Medulla oblongata (tissue), 1 donor: Measurements from ENCODE around the gene EMILIN3.

ENCODE experiments used
- DNase-seq: peaks from one replicate; pipeline ENCODE4 v3.0.0-alpha.2; 2015; ENCODE audit errors: extremely low spot score

The EMILIN3 gene

GRCh38 chr20:41391587-41392001 is 25.0 kb upstream of the EMILIN3 start:
- no peak for DNase-seq

- DNase-seq, result no peak
Measured at GRCh38 chr20:41390889-41391288, 24.3 kb upstream of the EMILIN3 start.

GRCh38 chr20:41387444-41387851 is 20.8 kb upstream of the EMILIN3 start:
- DNase-seq, result no peak

- no peak for DNase-seq
Measured at GRCh38 chr20:41386502-41387427, 20.1 kb upstream of the EMILIN3 start.

GRCh38 chr20:41382791-41383305 is 16.2 kb upstream of the EMILIN3 start:
- DNase-seq, result no peak

GRCh38 chr20:41380551-41381193 is 14.1 kb upstream of the EMILIN3 start:
- peak; percentile 62 for DNase-seq

- DNase-seq, result no peak
Measured at GRCh38 chr20:41379551-41379950, 12.9 kb upstream of the EMILIN3 start.

- DNase-seq, result no peak
Measured at GRCh38 chr20:41377275-41377674, 10.7 kb upstream of the EMILIN3 start.

- no peak for DNase-seq
Measured at GRCh38 chr20:41376349-41376748, 9.7 kb upstream of the EMILIN3 start.

GRCh38 chr20:41375846-41376245 is 9.2 kb upstream of the EMILIN3 start:
- no peak for DNase-seq

- no peak for DNase-seq
Measured at GRCh38 chr20:41373931-41374920, 7.6 kb upstream of the EMILIN3 start.

GRCh38 chr20:41373251-41373783 is 6.7 kb upstream of the EMILIN3 start:
- no peak for DNase-seq

- no peak for DNase-seq
Measured at GRCh38 chr20:41371371-41371770, 4.8 kb upstream of the EMILIN3 start.

GRCh38 chr20:41370176-41370575 is 3.6 kb upstream of the EMILIN3 start:
- no peak for DNase-seq

- no peak for DNase-seq
Measured at GRCh38 chr20:41369673-41370072, 3.1 kb upstream of the EMILIN3 start.

GRCh38 chr20:41367956-41368355 is 1.3 kb upstream of the EMILIN3 start:
- no peak for DNase-seq

GRCh38 chr20:41367393-41367695 is 726 bp upstream of the EMILIN3 start:
- DNase-seq, result no peak

GRCh38 chr20:41365777-41366545 is 657 bp downstream of the EMILIN3 start:
- DNase-seq, result no peak

GRCh38 chr20:41364967-41365765 is 1.5 kb downstream of the EMILIN3 start:
- no peak for DNase-seq
